Neuron (in vitro differentiated cells): Measurements from ENCODE around the gene BORA.
"Not testable (repeated sequence)": the region's sequence is repeated elsewhere in the genome, so short reads cannot be mapped to it uniquely, and the experiment has no call there.

Source experiments
- H2AFZ ChIP-seq: one replicate; pipeline ENCODE4 v1.6.1; 2013; ENCODE audit warnings: low read depth, mild to moderate bottlenecking, inconsistent platforms, low read length, moderate library complexity
- H3K27me3 ChIP-seq: one replicate; pipeline ENCODE4 v1.6.1; 2013; ENCODE audit warnings: low read length; ENCODE audit not compliant: insufficient read depth
- H3K36me3 ChIP-seq: one replicate; pipeline ENCODE4 v1.6.1; 2013; ENCODE audit warnings: low read length; ENCODE audit not compliant: insufficient read depth
- H3K4me1 ChIP-seq: one replicate; pipeline ENCODE4 v1.6.1; 2013; ENCODE audit warnings: low read length; ENCODE audit not compliant: insufficient read depth
- H3K4me3 ChIP-seq: 2 replicates; pipeline ENCODE4 v1.5.1; 2013; ENCODE audit warnings: mild to moderate bottlenecking, low read length, moderate library complexity
- H3K9me3 ChIP-seq: one replicate; pipeline ENCODE4 v1.6.1; 2013; ENCODE audit warnings: low read length

BORA gene

DNA sequence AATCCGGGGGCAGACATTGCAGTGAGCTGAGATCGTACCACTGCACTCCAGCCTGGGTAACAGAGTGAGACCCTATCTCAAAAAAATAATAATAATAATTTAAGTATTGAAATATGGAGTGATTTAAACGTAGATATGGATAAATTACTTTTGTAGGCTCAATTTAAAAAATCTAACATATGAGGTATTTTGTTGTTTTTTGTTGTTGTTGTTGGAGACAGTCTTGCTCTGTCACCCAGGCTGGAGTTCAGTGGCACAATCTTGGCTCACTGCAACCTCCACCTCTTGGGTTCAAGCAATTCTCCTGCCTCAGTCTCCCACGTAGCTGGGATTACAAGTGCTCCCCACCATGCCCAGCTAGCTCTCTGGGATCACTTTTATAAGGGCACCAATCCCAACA lies 57.0 kb downstream of the BORA start:
- H2AFZ ChIP-seq, H3K27me3 ChIP-seq, H3K4me3 ChIP-seq, H3K9me3 ChIP-seq: not testable (repeated sequence)
- peaks cover 21% of the 10 kb centered on the region for H3K4me1 ChIP-seq
- H3K36me3 ChIP-seq: peaks cover 25% of the 10 kb centered on the region

DNA sequence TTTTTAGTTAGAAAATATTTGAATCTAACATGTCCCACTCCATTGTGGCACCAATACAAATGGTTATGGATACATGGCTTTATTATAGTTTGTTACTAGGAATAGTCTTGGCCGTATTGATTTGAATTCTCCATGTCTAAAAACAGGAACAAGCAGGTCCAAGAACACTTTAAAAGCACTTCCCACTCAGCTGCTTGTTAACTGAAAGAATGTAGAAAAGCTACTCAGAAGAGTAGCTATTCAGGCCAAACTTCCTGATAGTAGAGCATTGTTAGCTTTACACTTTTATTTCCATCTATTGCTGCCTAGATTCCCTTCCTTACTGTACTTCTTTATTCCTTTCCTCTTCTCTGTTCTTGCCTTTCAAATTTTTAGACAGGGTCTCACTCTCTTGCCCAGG lies 61.1 kb downstream of the BORA start:
- H3K27me3 ChIP-seq: no peaks in the 10 kb centered on the region
- peaks cover 1% of the 10 kb centered on the region for H3K4me1 ChIP-seq
- H3K9me3 ChIP-seq: peaks cover 5% of the 10 kb centered on the region
- no peak overlapping the region for H3K4me3 ChIP-seq
- no peak overlapping the region for H2AFZ ChIP-seq
- peaks cover 43% of the 10 kb centered on the region for H3K36me3 ChIP-seq

DNA sequence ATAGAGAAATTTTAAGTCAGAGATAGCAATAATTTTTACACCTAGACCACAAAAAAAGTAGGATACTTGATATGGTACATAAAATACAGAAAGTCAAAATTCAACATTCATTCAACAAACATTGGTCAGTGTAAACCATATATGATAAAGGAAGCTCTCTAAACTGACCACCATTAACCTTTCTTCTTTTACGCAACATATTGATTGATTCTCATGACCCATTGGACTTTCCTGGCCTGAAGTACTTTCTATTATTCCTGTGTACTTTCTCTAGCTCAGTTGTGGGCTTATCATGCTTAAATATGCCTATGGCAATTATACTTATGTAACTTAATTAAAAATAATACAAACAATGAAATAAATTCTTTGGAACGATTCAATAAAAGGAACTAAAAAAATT lies 64.9 kb downstream of the BORA start:
- no peaks in the 10 kb centered on the region for H3K27me3 ChIP-seq
- H2AFZ ChIP-seq: no peak overlapping the region
- H3K36me3 ChIP-seq: peaks cover 53% of the 10 kb centered on the region
- no peak overlapping the region for H3K4me3 ChIP-seq
- H3K4me1 ChIP-seq: no peaks in the 10 kb centered on the region
- H3K9me3 ChIP-seq: peaks cover 5% of the 10 kb centered on the region

DNA sequence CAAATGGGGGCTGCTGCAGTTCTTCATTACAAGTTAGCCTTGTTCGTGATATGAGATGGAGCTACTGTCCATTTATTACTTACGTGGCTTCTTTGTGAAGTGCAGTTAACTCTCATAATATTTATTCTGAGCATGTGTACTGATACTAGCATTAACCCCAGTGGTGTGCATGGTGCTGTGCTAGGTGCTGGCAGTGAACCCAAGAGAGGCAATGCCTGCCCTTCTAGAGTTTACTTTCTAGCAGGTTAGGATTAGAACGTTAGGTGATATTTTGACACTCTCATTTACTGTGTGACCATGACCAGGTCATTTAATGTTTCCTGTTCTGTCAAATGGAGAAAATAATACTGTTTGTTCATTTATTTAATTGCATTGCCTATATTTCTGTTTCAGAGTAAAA lies 71.1 kb downstream of the BORA start:
- H3K9me3 ChIP-seq: no peaks in the 10 kb centered on the region
- H3K4me3 ChIP-seq: no peak overlapping the region
- no peak overlapping the region for H2AFZ ChIP-seq
- no peaks in the 10 kb centered on the region for H3K27me3 ChIP-seq
- peaks cover 56% of the 10 kb centered on the region for H3K36me3 ChIP-seq
- H3K4me1 ChIP-seq: no peaks in the 10 kb centered on the region

- no peak overlapping the region for H3K4me3 ChIP-seq
- no peak overlapping the region for H2AFZ ChIP-seq
- H3K27me3 ChIP-seq: no peaks in the 10 kb centered on the region
- H3K4me1 ChIP-seq: no peaks in the 10 kb centered on the region
- H3K9me3 ChIP-seq: no peaks in the 10 kb centered on the region
- peaks cover 31% of the 10 kb centered on the region for H3K36me3 ChIP-seq
Measured at GRCh38 chr13:72804301-72804700, 76.6 kb downstream of the BORA start.
